ENCODE data around the gene GOLGA3.

The GOLGA3 gene

DNA sequence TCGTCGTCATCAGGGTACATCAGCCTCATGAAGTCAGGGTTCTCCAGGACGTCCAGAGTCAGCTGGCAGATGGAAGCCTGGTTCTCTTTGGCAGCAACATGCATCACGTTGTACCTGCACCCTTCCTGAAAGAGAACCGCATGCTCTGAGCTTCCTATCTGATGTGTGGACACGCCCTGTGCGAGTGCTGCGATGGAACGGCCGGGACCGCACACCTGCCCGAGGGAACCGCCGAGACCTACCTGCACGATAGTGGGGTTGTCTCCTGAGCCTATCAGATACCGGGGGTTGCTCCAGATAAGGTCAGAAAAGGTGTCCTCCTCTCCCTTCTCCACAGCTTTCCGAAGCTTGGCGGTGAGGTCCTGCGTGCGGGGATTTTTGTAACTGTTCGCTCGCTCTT, 80.8 kb downstream of the GOLGA3 start:
- DNase-seq (ENCODE audit: low read depth in 3 of 3), result no peak

- no peak for DNase-seq (ENCODE audit: low read depth in 3 of 3)
Observed at GRCh38 chr12:132747395-132747794, 81.3 kb downstream of the GOLGA3 start.

DNA sequence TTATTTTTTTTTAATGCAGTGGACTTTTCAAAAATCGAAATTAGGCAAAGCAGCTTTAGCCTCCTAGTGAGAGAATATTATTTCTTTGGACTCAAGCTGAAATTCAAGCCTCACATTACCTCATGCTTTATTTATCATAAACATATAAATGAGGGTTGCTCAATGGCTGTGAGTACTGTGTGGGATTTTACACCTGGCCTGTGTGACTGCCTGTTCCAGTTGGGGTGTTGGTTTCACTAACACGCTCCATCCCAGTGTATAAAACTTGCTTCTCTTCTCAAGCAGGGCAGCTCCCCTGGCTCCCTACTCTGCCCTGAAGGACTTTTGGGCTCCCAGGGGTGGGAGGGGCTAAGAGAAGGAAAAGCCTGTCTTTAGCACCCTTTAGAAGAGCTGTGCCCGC, 82.1 kb downstream of the GOLGA3 start:
- no peak for DNase-seq (ENCODE audit: low read depth in 3 of 3)

GRCh38 chr12:132743831-132744230, 84.8 kb downstream of the GOLGA3 start:
- no peak for DNase-seq (ENCODE audit: low read depth in 3 of 3)

GRCh38 chr12:132741620-132742019, 87.0 kb downstream of the GOLGA3 start:
- no peak for DNase-seq (ENCODE audit: low read depth in 3 of 3)

DNA sequence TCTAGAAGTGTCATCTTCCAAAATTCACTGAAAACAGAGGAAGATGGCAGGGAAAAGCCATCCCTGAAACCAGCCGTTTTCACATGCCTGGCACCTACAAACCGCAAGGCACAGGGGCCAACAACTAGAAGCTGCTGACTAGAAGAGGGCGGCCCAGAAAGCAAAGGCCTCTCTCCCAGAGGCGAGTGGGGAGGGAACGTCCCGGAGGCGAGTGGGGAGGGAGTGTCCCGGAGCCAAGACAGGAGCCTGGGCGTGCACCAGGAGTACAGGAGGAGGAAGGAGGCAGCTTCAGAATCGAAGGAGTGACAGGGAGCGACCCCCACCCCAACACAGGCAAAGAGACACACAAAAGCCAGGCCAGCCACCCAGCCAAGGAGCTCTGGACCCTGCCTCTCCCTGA, 88.0 kb downstream of the GOLGA3 start:
- no peak for DNase-seq (ENCODE audit: low read depth in 3 of 3)

DNA sequence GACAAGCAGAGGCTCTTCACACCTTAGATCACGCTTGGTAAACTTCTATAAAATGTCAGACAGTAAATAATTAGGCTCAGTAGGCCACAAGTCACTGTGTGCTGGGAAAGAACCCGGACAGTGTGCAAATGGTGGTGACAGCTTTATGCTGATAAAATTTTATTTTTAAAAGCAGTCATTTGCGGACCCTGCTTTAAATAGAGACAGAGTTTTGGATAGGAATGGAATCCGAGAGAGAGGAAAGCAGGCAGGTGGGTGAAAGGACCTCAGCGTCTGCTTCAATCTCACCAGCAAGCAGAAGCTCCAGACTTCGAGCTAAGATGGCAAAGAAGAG, 88.4 kb downstream of the GOLGA3 start:
- DNase-seq (ENCODE audit: low read depth in 3 of 3), result no peak

DNA sequence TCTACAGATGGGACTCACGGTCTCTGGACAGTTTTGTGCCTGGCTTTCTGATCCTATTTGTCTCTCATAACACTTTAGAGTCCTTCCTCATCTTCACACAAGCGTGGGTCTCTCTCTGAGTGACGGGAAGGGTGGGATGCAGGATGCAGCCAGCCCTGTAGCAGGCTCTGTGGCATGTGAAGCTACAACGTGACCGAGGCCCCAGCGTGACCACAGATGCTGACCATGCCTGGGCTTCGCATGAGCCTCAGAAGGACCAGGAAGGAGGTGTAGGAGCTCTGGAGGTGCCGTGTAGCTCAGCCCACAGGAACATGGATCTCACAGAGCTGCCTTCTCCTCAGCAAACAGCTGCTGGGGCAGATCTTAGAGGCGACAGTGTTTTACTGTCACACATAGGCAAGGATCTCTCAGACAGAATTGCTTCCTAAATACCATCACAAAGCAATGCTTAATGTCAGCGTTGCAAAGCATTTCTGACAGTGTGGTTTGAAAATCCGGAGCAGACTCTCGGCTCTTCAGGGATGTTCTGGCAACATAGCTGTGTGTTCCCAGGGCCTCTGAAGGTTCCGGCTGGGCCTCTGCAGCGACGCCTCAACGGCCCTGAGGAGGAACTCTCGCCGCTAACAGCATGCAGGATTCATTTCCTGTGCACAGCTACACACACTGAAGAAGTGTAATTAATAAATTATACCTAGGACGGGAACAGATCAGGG, 88.9 kb downstream of the GOLGA3 start:
- DNase-seq (ENCODE audit: low read depth in 3 of 3), result no peak

DNA sequence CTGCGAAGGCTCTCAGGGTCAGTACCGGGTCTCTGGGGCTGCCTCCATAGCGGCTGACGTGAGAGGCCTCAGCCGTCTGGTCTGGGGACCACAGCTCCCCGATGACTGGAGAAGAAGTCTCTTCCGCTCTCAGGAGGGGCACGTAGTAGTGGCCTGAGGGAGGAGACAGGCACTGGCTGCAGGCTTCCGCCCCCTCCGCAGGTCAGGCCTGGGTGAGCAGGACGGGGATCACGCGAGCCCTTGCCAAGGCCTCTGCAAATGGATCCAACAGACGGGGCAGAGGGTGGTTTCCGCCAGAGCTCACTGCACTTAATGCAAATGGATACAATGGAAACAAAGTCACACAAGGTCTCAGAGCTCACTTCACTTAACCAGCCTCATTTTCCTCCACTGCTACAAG, 91.8 kb downstream of the GOLGA3 start:
- no peak for DNase-seq (ENCODE audit: low read depth in 3 of 3)

GRCh38 chr12:132736378-132736777, 92.3 kb downstream of the GOLGA3 start:
- DNase-seq (ENCODE audit: low read depth in 3 of 3), result no peak

DNA sequence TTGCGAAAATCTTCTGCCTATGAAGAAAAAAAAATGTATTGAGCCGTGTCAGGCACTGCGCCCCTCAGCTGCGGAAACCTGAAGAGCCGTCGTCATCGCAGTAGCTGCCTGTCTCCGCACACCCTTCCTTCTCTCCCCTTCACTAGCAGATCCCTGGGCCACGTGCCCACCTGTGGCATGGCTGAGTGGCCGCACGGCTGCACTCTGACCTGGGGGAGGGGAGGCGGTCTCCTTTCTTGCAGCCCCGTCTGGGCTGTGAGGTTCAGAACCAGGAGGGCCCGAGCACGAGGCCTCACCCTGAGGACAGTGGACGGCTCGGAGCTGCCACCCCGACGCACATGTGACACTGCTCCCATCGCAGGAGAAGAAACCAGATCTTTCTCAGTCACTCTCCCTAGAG, 93.2 kb downstream of the GOLGA3 start:
- no peak for DNase-seq (ENCODE audit: low read depth in 3 of 3)

DNA sequence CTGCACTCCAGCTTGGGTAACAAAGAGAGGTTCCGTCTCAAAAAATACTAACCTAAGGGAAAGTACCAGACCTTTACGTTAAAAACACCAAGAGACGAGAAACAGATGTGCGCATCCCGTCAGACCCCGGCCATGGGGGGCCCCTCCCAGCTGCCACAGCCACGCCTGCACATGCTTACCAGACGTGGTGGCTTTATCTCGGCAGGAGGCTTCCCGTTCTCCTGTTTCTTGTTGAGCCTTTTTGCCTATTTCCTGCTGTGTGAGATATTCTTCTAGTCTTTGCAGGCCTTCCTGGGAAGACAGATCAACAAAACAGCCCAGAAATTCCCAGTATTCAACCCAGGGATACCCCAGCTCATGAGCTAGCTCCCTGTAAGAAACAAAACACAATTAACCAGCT, 94.5 kb downstream of the GOLGA3 start:
- no peak for DNase-seq (ENCODE audit: low read depth in 3 of 3)

DNA sequence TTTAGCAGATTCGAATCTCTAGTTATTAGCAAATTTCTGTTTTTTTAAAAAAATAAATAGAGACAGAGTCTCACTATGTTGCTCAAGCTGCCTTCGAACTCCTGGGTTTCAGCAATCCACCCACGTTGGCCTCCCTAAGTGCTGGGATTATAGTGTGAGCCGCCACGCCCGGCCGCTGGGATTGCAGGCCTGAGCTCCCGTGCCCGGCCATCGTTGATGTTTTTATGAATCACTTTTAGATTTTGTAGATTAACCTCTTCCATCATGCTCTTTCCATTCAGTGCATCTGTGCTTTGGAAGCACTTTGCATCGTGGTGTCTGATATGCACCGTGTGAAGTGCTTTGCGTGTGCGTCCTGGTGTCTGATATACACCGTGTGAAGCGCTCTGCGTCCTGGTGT, 97.1 kb downstream of the GOLGA3 start:
- no peak for DNase-seq (ENCODE audit: low read depth in 3 of 3)

GRCh38 chr12:132730353-132730752, 98.3 kb downstream of the GOLGA3 start:
- DNase-seq (ENCODE audit: low read depth in 3 of 3), result no peak

DNA sequence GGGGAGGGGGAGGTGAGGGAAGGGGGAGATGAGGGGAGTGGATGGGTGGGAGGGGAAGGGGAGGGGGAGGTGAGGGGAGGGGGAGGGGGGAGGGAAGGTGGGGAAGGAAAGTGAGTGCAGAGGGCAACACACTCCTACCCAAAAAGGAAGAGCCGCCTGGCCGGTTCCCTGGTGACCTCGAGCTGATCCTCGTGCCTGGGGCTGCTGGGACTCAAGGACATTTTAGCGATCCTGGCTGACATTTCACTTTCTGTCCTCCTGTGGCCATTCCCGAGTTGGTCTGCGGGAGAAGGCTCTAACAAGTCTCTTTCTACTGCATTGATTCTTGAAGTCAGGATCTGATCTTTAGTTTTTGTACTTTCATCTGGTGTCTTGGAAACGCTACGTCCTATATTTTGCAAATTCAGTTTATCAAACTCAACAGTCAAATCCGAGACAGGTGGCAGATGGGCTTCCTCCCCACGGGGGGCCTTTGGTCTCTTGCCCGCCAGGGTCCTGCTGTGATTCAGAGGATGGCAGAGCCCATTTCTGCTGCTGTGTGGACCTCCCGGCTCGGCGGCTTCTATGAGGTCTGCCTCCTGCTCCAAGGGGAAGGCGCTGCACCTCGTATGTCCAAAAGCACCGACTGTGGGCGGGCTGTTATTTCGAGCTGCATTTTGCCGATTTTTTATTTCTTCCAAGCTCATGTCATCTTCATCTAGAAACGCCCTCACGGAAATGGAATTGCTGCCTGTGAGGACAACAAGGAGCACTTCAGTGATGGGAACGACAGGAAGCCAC, 98.9 kb downstream of the GOLGA3 start:
- DNase-seq (ENCODE audit: low read depth in 3 of 3), result no peak

DNA sequence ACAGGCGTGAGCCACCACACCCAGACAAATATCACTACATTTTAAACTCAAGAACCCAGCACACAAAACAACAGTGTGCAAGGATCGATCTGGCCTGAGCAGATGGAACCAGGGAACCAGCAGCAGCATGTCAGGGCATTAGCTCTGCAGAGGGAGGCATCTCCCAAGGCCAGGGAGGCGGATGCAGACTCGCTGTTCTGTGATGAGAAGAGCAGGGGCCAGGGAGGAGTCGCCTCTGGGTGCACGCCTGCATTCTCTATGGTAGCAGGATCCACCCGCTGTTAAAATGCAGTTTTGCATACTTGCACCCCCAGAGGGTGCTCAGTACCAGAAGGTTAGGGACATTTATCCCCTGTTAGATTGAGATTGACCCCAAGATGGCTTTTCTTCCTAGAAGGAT, 100.2 kb downstream of the GOLGA3 start:
- no peak for DNase-seq (ENCODE audit: low read depth in 3 of 3)

- no peak for DNase-seq (ENCODE audit: low read depth in 3 of 3)
Observed at GRCh38 chr12:132727091-132727794, 101.4 kb downstream of the GOLGA3 start.

- no peak for DNase-seq (ENCODE audit: low read depth in 3 of 3)
Observed at GRCh38 chr12:132726386-132726785, 102.3 kb downstream of the GOLGA3 start.

GRCh38 chr12:132724506-132725241, 104.0 kb downstream of the GOLGA3 start:
- no peak for DNase-seq (ENCODE audit: low read depth in 3 of 3)

- DNase-seq (ENCODE audit: low read depth in 3 of 3), result no peak
Observed at GRCh38 chr12:132723764-132724140, 104.9 kb downstream of the GOLGA3 start.

DNA sequence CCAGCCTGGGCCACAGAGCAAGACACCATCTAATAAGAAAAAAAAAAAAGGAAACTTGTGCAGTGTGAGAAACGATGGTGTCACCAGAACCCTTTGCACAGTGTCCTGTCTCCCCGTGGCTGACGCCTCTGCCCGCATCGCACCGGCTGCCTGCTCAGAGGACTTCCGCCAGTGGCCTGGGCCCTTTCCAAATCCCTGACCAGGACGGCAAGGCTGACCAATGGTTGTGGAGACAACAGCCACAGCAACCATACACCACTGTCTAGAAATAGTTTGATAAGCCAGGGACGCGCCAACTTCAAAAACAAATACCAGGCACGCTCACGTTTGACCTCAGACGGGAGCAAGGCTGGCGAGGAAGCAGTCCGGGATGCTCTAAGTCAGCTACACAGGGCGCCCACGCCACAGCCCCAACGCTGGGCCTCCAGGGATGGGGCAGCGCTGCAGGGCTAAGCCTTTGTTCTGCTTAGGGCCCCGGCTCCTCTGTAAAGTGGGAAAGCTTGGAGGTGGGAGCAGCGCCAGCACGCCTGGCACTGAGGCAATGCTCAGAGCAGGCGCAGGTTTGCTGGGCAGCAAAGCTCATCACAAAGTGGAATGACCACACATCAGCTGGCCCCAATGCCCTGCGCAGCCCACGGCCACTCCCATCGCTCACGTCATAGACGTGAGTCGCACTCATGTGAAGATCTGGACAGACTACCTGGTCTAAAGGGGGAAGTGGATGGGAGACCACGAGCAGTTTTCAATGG, 105.5 kb downstream of the GOLGA3 start:
- DNase-seq (ENCODE audit: low read depth in 3 of 3), result no peak

Measured in stimulated activated CD4-positive, alpha-beta T cell treated with anti-CD3 and anti-CD28 coated beads, TNF-alpha, amount 100 ng/mL, for 24 hours (primary cell).